IMR-90 (cell line): Measurements from ENCODE around the gene PPP5C. TPM values are rescaled to one million over a fixed set of nuclear protein-coding genes. Genes with fewer than 3 reads are reported as not detected.

Experiments
- ATAC-seq: fragments of 200-7000 bp; cut with Tn5 transposase; 2 replicates; pipeline ENCODE4 v1.9.1; 2020; ENCODE audit warnings: low read depth, mild to moderate bottlenecking, moderate library complexity
- BruUV-seq: library from RNA; stranded (reverse); fragments of 400-500 nt; replicated peaks from 2 replicates; lab custom pipeline; 2021; lab: Mats Ljungman, UMichigan
- CTCF ChIA-PET: fragments of 300-600 bp; formaldehyde crosslinking; extraction: SDS; loops from one replicate; lab custom pipeline; 2021; ENCODE audit warnings: antibody characterized with exemption; lab: Yijun Ruan, JAX
- POLR2A ChIA-PET: fragments of 300-600 bp; sonication (Branson Sonifier 250); formaldehyde crosslinking; loops from one replicate; lab custom pipeline; 2022; ENCODE audit warnings: antibody characterized with exemption; ENCODE audit not compliant: unreplicated experiment; lab: Charles Lee
- DNase-seq: peaks from one replicate; pipeline ENCODE4 v3.0.0; 2013
- H2AFZ ChIP-seq: replicated peaks from 2 replicates; pipeline ENCODE3; 2013; ENCODE audit warnings: low read length, mild to moderate bottlenecking; ENCODE audit not compliant: poor library complexity
- H2AK5ac ChIP-seq: 2 replicates; pipeline ENCODE4 v1.6.1; 2013; ENCODE audit warnings: low read depth, low read length, inconsistent platforms
- H2AK9ac ChIP-seq: replicated peaks from 2 replicates; pipeline ENCODE3; 2013; ENCODE audit warnings: mild to moderate bottlenecking, low read depth, low read length, moderate library complexity; ENCODE audit not compliant: poor library complexity
- H2BK120ac ChIP-seq: 2 replicates; pipeline ENCODE4 v1.6.1; 2013; ENCODE audit warnings: low read depth, low read length, inconsistent platforms
- H2BK15ac ChIP-seq: 3 replicates; pipeline ENCODE4 v1.6.1; 2013; ENCODE audit warnings: low read depth, low read length, inconsistent platforms
- H2BK20ac ChIP-seq: 2 replicates; pipeline ENCODE4 v1.6.1; 2013; ENCODE audit warnings: low read depth, mild to moderate bottlenecking, inconsistent platforms, low read length, moderate library complexity
- H2BK5ac ChIP-seq: 2 replicates; pipeline ENCODE4 v1.6.1; 2013; ENCODE audit warnings: mild to moderate bottlenecking, low read depth, low read length, inconsistent platforms; ENCODE audit not compliant: poor library complexity, severe bottlenecking
- H3K14ac ChIP-seq: replicated peaks from 2 replicates; pipeline ENCODE4 v1.6.1; 2013; ENCODE audit warnings: low read depth, low read length, inconsistent platforms
- H3K18ac ChIP-seq: 2 replicates; pipeline ENCODE4 v1.6.1; 2013; ENCODE audit warnings: low read depth, low read length, control low read depth
- H3K23ac ChIP-seq: 2 replicates; pipeline ENCODE4 v1.6.1; 2013; ENCODE audit warnings: low read depth, low read length, inconsistent platforms
- H3K27ac ChIP-seq: 2 replicates; pipeline ENCODE4 v1.5.1; 2013; ENCODE audit warnings: mild to moderate bottlenecking, control low read depth, low read length; ENCODE audit not compliant: insufficient read depth
- H3K27me3 ChIP-seq: 2 replicates; pipeline ENCODE4 v1.6.1; 2013; ENCODE audit warnings: low read length; ENCODE audit not compliant: control insufficient read depth, insufficient read depth
- H3K36me3 ChIP-seq: 2 replicates; pipeline ENCODE4 v1.6.1; 2013; ENCODE audit warnings: low read length, mixed read lengths; ENCODE audit not compliant: control insufficient read depth, insufficient read depth
- H3K4ac ChIP-seq: 2 replicates; pipeline ENCODE4 v1.6.1; 2013; ENCODE audit warnings: low read depth, low read length, inconsistent platforms
- H3K4me1 ChIP-seq: 2 replicates; pipeline ENCODE4 v1.6.1; 2013; ENCODE audit warnings: low read length, mixed read lengths; ENCODE audit not compliant: control insufficient read depth, insufficient read depth
- H3K4me2 ChIP-seq: 2 replicates; pipeline ENCODE4 v1.6.1; 2013; ENCODE audit warnings: low read depth, mild to moderate bottlenecking, control low read depth, low read length, moderate library complexity
- H3K4me3 ChIP-seq: 2 replicates; pipeline ENCODE4 v1.5.1; 2013; ENCODE audit warnings: low read depth, mild to moderate bottlenecking, control low read depth, low read length, moderate library complexity; ENCODE audit not compliant: insufficient read depth
- H3K56ac ChIP-seq: 2 replicates; pipeline ENCODE4 v1.6.1; 2013; ENCODE audit warnings: low read length, inconsistent platforms; ENCODE audit not compliant: insufficient read depth; ENCODE audit errors: extremely low read depth
- H3K79me1 ChIP-seq, 2 experiments: 2 replicates each; pipeline ENCODE4 v1.6.1; 2013; ENCODE audit warnings: low read length in 2 of 2, inconsistent platforms in 1 of 2, low read depth in 1 of 2
- H3K9ac ChIP-seq: 2 replicates; pipeline ENCODE4 v1.6.1; 2013; ENCODE audit warnings: low read depth, low read length, control low read depth
- H3K9me1 ChIP-seq: 2 replicates; pipeline ENCODE4 v1.6.1; 2013; ENCODE audit warnings: low read length, inconsistent platforms; ENCODE audit not compliant: insufficient read depth
- H3K9me3 ChIP-seq: 2 replicates; pipeline ENCODE4 v1.6.1; 2013; ENCODE audit warnings: low read length; ENCODE audit not compliant: control insufficient read depth, insufficient read depth
- H4K20me1 ChIP-seq: 2 replicates; pipeline ENCODE4 v1.6.1; 2013; ENCODE audit warnings: low read length, inconsistent platforms; ENCODE audit not compliant: insufficient read depth
- H4K5ac ChIP-seq: 2 replicates; pipeline ENCODE4 v1.6.1; 2013; ENCODE audit warnings: mild to moderate bottlenecking, low read depth, low read length, control low read depth
- H4K8ac ChIP-seq, 2 experiments: 2 replicates each; pipeline ENCODE4 v1.6.1; 2013; ENCODE audit warnings: low read depth in 2 of 2, low read length in 2 of 2, control low read depth in 1 of 2, inconsistent platforms in 1 of 2
- H4K91ac ChIP-seq: 2 replicates; pipeline ENCODE4 v1.6.1; 2013; ENCODE audit warnings: low read depth, low read length, inconsistent platforms; ENCODE audit not compliant: insufficient read depth
- BHLHE40 ChIP-seq: fragments of 150-350 bp; IDR thresholded peaks from 2 replicates; pipeline ENCODE4 v1.6.1; 2016; ENCODE audit warnings: mild to moderate bottlenecking, low read depth, low read length
- CEBPB ChIP-seq: IDR thresholded peaks from 2 replicates; pipeline ENCODE4 v1.6.1; 2012; ENCODE audit warnings: low read depth, low read length, improper control_type of control experiment
- CHD1 ChIP-seq: IDR thresholded peaks from 2 replicates; pipeline ENCODE4 v1.6.1; 2012; ENCODE audit warnings: low read depth, low read length, improper control_type of control experiment
- FOS ChIP-seq: fragments of 150-350 bp; IDR thresholded peaks from 2 replicates; pipeline ENCODE4 v1.6.1; 2016; ENCODE audit warnings: low read depth, low read length
- MAFK ChIP-seq: IDR thresholded peaks from 2 replicates; pipeline ENCODE4 v1.6.1; 2012; ENCODE audit warnings: low read depth, low read length, improper control_type of control experiment
- MXI1 ChIP-seq: IDR thresholded peaks from 2 replicates; pipeline ENCODE4 v1.6.1; 2012; ENCODE audit warnings: low read depth, mild to moderate bottlenecking, low read length, moderate library complexity, borderline replicate concordance
- POLR2A ChIP-seq: IDR thresholded peaks from 2 replicates; pipeline ENCODE4 v1.6.1; 2012; ENCODE audit warnings: mild to moderate bottlenecking, low read depth, low read length
- RAD21 ChIP-seq: IDR thresholded peaks from 2 replicates; pipeline ENCODE4 v1.6.1; 2012; ENCODE audit warnings: low read length, improper control_type of control experiment
- RCOR1 ChIP-seq: IDR thresholded peaks from 2 replicates; pipeline ENCODE4 v1.6.1; 2012; ENCODE audit warnings: mild to moderate bottlenecking, low read length, improper control_type of control experiment; ENCODE audit not compliant: insufficient replicate concordance
- RFX5 ChIP-seq: IDR thresholded peaks from 2 replicates; pipeline ENCODE4 v1.8.0; 2012; ENCODE audit warnings: low read depth, mild to moderate bottlenecking, low read length, moderate library complexity
- SMC3 ChIP-seq: fragments of 150-350 bp; IDR thresholded peaks from 2 replicates; pipeline ENCODE4 v1.6.1; 2016; ENCODE audit warnings: low read depth, mild to moderate bottlenecking, antibody characterized with exemption, low read length, moderate library complexity
- USF2 ChIP-seq: fragments of 150-350 bp; IDR thresholded peaks from 2 replicates; pipeline ENCODE4 v1.6.1; 2017; ENCODE audit warnings: mild to moderate bottlenecking, antibody characterized with exemption, low read length, low read depth
- WGBS, 2 experiments: methylation state at CpG; one replicate each; pipeline versions ENCODE4 v1.1.5 to v1.1.7; 2013; ENCODE audit warnings: missing lambda C conversion rate in 2 of 2; ENCODE audit not compliant: insufficient read length in 1 of 2; ENCODE audit errors: extremely low coverage in 2 of 2; 5-methylcytosine and 5-hydroxymethylcytosine counted together
- dilution Hi-C: fragments of 300-500 bp; cut with HindIII; formaldehyde crosslinking; loops from one replicate; pipeline ENCODE4 v1.14.3; 2018; ENCODE audit warnings: low sequenced_read_pairs; ENCODE audit not compliant: unreplicated experiment
- in situ Hi-C: fragments of 300-500 bp; cut with MboI; formaldehyde crosslinking; loops from 3 replicates; pipeline ENCODE4 v1.14.3; 2019; ENCODE audit warnings: low sequenced_read_pairs, inconsistent platforms, mixed read lengths
- intact Hi-C: fragments of 100-400 bp; cut with micrococcal nuclease; formaldehyde crosslinking; loops from 2 replicates; pipeline ENCODE4 v1.10.0; 2022
- polyA plus RNA-seq, 3 experiments: library from polyadenylated mRNA; depleted of rRNA; stranded (reverse); fragments of >200 nt; gene quantifications; 2 replicates each; pipeline ENCODE4 v1.2.3, GENCODE V29; 2012; ENCODE audit warnings: low replicate concordance in 1 of 3
- total RNA-seq: library from RNA; depleted of rRNA; stranded (reverse); fragments of >200 nt; gene quantifications from 2 replicates; pipeline ENCODE4 v1.2.3, GENCODE V29; 2012
- TF ChIP-seq, protein P1 (sequence below): conservative IDR thresholded peaks from 2 replicates; pipeline ENCODE4 v1.5.1; 2012; ENCODE audit warnings: mild to moderate bottlenecking, low read depth, low read length, improper control_type of control experiment

Gene PPP5C
- total and polyA plus RNA-seq, 2 of the 4 experiments (the other 2 are of a cell fraction), result 80.5 to 128 TPM

GRCh38 chr19:46386151-46386550, 39.3 kb downstream of the PPP5C start:
- H2AFZ ChIP-seq, result no peak overlapping the region
- H2AK5ac ChIP-seq, result no peak overlapping the region
- H3K4me2 ChIP-seq, result no peak overlapping the region
- in situ Hi-C loops (loop anchor here (10.0 kb wide), 1 partner anchor 101 kb away; no protein-coding TSS in a partner anchor), intact Hi-C loops (no loop called here), dilution Hi-C loops (no loop called here)
- H3K18ac ChIP-seq, result no peak overlapping the region
- H2BK15ac ChIP-seq, result no peak overlapping the region
- BruUV-seq, result no TSS peak
- H3K4me3 ChIP-seq, result no peak overlapping the region
- H2BK20ac ChIP-seq, result no peak overlapping the region
- H3K36me3 ChIP-seq, result peaks cover 51% of the 10 kb centered on the region
- no peak overlapping the region for H2BK5ac ChIP-seq
- no peak overlapping the region for H4K5ac ChIP-seq
- no peak overlapping the region for H2AK9ac ChIP-seq
- peaks cover 6% of the 10 kb centered on the region for H3K9me3 ChIP-seq
- no peak overlapping the region for H4K8ac ChIP-seq
- no peaks in the 10 kb centered on the region for H3K4me1 ChIP-seq
- no peak overlapping the region for H3K56ac ChIP-seq
- H3K27ac ChIP-seq, result no peak overlapping the region
- 92% methylated on average over 2 of the region's 10 CpGs; no CpG with 5 or more reads in 1 of the 2 experiments for WGBS, 2 experiments
- no peak overlapping the region for H2BK120ac ChIP-seq
- no peak overlapping the region for H3K23ac ChIP-seq
- no peak overlapping the region for H3K4ac ChIP-seq
- H3K79me1 ChIP-seq, result peaks cover 0 to 31% of the 10 kb centered on the region in 2 experiments
- no peak overlapping the region for H4K91ac ChIP-seq
- H3K14ac ChIP-seq, result no peak overlapping the region
- H3K9me1 ChIP-seq, result peaks cover 5% of the 10 kb centered on the region; the same call in 1 of the 2 replicates
- TF ChIP-seq MAFK, result no peak
- TF ChIP-seq RFX5, result no peak
- TF ChIP-seq FOS, result no peak
- TF ChIP-seq RAD21, result no peak
- no peak for TF ChIP-seq BHLHE40
- no peak for TF ChIP-seq CHD1
- no peak for TF ChIP-seq USF2
- no peak for TF ChIP-seq RCOR1
- TF ChIP-seq POLR2A, result no peak
- TF ChIP-seq MXI1, result no peak
- TF ChIP-seq, protein P1, sequence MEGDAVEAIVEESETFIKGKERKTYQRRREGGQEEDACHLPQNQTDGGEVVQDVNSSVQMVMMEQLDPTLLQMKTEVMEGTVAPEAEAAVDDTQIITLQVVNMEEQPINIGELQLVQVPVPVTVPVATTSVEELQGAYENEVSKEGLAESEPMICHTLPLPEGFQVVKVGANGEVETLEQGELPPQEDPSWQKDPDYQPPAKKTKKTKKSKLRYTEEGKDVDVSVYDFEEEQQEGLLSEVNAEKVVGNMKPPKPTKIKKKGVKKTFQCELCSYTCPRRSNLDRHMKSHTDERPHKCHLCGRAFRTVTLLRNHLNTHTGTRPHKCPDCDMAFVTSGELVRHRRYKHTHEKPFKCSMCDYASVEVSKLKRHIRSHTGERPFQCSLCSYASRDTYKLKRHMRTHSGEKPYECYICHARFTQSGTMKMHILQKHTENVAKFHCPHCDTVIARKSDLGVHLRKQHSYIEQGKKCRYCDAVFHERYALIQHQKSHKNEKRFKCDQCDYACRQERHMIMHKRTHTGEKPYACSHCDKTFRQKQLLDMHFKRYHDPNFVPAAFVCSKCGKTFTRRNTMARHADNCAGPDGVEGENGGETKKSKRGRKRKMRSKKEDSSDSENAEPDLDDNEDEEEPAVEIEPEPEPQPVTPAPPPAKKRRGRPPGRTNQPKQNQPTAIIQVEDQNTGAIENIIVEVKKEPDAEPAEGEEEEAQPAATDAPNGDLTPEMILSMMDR, result no peak
- TF ChIP-seq CEBPB, result no peak
- no peak for TF ChIP-seq SMC3
- no peaks in the 10 kb centered on the region for H3K27me3 ChIP-seq
- ChIA-PET POLR2A (no interaction called here), CTCF (interaction anchor here (0.6 kb wide), 1 partner anchor 19 kb away, joined by 5 read pairs; no protein-coding TSS in a partner anchor)
- no peak for ATAC-seq
- H3K9ac ChIP-seq, result no peak overlapping the region
- DNase-seq, result no peak
- no peaks in the 10 kb centered on the region; the same call in 1 of the 2 replicates for H4K20me1 ChIP-seq
